GF-D8 (cell line): ENCODE measurements around the gene MYF5.

Experiments
- DNase-seq: peaks from one replicate; lab custom pipeline; 2025; lab: John Stamatoyannopoulos, UW

The MYF5 gene

GRCh38 chr12:80707830-80708258, 8.9 kb upstream of the MYF5 start:
- DNase-seq, result no peak

- DNase-seq, result no peak
Measured at GRCh38 chr12:80708259-80708974, 8.3 kb upstream of the MYF5 start.

- DNase-seq, result no peak
Measured at GRCh38 chr12:80708975-80709328, 7.8 kb upstream of the MYF5 start.

DNA sequence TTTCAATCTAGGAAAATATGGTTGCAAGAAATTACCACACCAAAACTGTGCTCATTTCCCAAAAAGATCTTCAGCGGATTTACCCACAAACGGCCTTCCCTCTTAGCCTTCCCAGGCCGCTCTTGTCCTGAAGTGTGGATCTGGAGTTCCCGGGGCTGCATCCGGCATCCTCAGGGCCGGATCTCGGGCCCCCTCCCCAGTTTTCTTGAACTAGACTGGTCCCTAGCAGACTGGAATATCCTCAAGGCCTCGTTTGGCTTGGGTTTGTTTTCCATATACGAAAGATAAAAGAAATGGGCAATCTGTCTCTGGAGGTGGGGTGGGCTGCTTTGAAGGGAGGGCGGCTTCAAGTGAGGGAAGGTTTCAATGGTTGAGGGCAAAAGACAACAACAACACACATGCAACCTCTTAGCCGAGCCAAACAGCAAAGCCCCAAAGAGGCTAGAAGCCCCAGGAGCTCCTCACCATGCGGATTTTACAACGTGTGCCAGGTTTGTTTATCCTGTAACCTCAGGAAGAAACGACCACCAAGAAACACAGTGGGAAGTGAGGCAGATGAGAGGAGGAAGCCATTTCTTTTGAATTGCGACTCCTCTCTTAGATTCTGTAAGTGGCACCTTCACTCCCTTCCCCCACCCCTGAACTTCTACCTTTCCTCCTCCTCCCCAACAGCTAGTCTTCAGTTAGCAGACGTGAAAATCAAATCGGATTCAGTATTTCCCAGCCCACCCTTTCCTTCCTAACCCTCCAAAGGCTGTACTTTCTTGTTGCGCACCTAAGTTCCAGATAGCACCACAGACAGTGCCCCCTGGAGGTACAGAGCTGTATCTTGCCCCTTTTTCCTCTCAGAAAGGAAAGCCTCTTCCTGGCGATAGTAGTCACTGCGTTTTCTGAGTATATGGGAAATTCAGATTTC, 6.6 kb upstream of the MYF5 start:
- DNase-seq, result no peak

- DNase-seq, result no peak
Measured at GRCh38 chr12:80710727-80711449, 5.8 kb upstream of the MYF5 start.

DNA sequence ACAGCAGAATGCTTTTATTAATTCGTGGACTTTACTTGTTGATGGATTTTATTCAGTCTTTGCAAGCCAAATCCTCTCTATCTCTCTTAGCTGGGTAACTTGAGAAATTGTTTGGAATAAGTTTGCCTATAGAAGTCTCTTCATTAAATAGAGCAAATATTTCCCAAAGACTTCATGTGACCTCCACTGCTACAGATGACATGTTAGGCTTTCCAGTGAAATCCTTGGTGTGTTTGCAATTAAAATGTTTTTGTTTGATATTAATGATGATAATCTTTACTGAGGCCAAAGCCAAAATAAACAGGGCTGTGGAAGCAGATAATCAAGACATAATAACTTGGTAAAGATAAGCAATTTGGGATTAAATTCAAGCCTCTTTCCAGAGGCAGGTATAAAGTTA, 4.8 kb upstream of the MYF5 start:
- DNase-seq, result no peak

- DNase-seq, result no peak
Measured at GRCh38 chr12:80712866-80713265, 3.8 kb upstream of the MYF5 start.

DNA sequence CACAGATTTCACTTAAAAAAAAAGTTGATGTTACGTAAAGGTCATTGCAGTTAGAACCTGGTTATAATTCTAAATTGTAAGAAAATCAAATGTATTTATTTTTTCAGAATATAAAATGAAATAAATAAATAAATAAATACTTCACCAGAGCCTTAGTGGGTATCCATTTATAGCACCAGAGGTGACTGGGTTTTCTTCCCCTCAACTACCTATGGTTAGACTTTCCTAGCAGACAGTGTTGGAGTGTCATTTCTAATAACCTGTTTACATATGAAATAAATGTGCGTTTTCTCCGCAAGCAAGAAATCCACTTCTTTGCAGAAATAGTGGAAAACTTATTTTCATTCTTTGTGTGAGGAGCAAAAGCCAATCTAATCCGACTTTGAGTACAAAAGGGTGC, 3.3 kb upstream of the MYF5 start:
- no peak for DNase-seq

DNA sequence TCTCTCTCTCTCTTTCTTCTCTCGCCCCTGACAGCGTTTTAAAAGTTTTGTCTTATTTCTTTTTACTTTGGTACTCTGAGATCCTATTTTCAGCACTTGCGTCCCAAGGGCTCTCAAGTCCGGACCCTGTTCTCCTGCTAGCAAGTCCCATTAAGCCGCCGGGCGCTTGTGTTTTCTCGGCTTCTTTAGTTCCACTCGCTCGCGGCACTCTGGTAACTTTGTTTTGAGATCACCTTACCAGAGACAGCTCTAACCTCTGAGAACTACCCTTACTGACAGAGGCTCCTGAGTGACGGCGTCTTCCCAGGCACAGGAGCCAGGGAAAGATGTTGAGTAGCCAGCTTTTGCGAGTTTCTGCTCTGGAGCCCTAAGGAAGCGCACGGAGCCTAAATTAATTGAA, 2.7 kb upstream of the MYF5 start:
- no peak for DNase-seq

GRCh38 chr12:80714846-80715245, 1.9 kb upstream of the MYF5 start:
- no peak for DNase-seq

- no peak for DNase-seq
Measured at GRCh38 chr12:80715713-80716249, 931 bp upstream of the MYF5 start.

GRCh38 chr12:80717856-80718255, 1.1 kb downstream of the MYF5 start:
- DNase-seq, result no peak

DNA sequence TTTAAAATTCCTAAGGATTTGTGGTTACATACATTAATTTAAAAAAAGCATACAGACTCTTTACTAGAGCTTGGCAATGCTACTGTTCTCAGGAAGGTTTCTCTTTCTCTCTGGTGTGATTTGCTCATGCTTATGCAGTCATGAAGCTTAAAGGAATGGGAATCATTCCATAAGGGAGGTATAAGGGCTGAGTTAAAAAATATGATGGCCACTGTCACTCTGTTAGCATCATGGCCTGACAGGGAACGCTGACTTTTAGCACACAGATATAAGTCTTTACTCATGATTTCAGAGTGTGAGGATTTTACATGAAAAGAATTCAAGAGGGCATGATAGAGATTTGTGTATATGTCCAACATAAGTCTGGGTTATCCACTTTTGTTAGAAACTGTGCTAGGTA, 3.8 kb downstream of the MYF5 start:
- DNase-seq, result no peak

GRCh38 chr12:80721326-80721725, 4.6 kb downstream of the MYF5 start:
- DNase-seq, result no peak

GRCh38 chr12:80745851-80746505, 29.3 kb downstream of the MYF5 start:
- DNase-seq, result no peak

DNA sequence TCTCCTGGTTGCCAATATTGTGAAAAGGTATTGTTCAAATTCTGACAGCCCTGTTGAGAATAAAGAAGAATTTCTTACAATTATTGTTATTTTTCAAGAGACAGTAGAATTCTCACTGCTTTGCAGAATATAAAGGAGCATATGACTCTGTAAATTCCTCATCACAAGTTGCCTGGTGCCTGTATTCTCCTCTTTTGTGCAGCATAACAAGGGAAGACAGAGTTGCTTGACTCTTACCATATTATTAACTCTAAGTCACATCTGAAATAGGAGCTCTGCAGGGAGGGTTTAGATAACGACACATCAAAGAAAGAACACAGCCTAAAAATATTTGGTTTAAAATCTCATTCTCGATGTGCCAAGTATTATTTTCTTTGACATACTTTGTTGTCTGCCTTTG, 31.1 kb downstream of the MYF5 start:
- DNase-seq, result no peak

DNA sequence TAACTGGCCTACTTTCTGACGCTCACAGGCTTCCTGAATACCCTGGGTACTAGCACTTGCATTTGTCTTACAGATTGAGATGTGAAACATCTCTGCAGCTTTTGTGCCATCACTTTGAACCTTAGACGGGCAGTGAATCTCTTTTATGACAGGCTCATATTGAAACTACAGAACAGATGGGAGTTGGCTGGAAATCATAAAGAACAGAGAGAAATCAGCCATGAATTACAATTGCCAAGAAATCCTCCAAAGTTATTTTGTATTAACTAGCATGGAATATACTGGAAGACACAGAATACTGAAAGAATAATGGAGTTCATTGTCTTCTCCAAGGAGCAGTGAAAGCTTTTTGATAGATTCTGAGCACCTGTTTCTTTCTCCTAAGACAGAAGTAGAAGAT, 32.7 kb downstream of the MYF5 start:
- no peak for DNase-seq

GRCh38 chr12:80752464-80752863, 35.8 kb downstream of the MYF5 start:
- no peak for DNase-seq

- no peak for DNase-seq
Measured at GRCh38 chr12:80754274-80754673, 37.6 kb downstream of the MYF5 start.

DNA sequence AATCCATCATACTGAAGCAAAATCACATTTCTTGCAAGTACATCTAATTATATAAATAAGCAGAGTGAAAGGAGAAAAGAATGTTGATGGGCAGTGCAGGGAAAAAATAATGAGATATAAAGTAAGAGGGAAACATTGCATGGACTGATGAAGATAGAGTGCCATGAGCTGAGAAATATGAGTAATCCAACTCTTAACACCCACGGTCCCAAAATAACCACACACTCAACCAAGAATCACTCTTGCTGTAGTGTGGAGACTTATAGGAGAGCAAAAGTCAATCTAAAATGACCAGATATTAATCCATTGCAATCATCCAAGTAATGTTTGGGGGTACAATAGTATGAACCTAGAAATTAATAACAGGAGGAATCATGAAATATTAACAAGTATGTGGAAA, 40.2 kb downstream of the MYF5 start:
- DNase-seq, result no peak

DNA sequence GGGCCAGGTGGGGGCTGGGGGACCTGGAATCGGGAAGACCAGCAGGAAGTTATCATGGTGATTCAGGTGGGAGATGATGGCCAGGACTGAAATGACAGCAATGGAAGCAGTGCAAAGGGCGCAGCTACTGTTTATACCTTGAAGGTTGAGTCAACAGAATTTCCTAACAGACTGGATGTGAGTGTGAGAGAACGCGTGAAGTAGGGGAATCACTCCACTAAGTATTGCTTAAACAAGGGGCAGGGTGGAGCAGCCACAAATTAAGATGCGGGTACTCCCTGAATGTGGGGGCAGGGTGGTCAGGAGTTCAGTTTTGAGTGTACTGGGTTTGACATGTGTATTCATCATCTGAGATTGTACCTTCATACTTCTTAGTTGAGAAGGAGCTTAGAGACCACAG, 45.1 kb downstream of the MYF5 start:
- DNase-seq, result no peak

DNA sequence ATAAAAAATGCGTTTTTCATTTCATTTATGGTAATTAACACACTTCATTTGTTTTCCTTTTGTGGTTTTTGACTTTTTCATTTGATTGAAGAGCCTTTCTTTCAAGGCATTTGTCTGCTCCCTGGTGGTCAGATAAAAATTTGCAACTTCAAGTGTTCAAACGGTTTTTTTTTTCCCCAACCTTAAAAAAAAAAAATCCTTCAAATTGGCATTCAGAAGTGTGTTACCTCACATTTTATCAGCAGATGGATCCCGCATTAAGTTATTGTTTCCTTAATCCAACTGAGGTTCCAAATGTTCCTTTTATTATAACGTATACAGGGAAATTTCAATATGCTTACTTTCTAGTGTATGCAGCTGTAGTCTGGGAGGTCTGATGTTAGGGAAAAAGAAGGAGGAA, 47.2 kb downstream of the MYF5 start:
- no peak for DNase-seq
